ENCODE measurements around the gene YJEFN3.

Gene YJEFN3, protein sequence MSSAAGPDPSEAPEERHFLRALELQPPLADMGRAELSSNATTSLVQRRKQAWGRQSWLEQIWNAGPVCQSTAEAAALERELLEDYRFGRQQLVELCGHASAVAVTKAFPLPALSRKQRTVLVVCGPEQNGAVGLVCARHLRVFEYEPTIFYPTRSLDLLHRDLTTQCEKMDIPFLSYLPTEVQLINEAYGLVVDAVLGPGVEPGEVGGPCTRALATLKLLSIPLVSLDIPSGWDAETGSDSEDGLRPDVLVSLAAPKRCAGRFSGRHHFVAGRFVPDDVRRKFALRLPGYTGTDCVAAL
- total RNA-seq: 2.2 to 2.8 reads per million in 2 donors

DNA sequence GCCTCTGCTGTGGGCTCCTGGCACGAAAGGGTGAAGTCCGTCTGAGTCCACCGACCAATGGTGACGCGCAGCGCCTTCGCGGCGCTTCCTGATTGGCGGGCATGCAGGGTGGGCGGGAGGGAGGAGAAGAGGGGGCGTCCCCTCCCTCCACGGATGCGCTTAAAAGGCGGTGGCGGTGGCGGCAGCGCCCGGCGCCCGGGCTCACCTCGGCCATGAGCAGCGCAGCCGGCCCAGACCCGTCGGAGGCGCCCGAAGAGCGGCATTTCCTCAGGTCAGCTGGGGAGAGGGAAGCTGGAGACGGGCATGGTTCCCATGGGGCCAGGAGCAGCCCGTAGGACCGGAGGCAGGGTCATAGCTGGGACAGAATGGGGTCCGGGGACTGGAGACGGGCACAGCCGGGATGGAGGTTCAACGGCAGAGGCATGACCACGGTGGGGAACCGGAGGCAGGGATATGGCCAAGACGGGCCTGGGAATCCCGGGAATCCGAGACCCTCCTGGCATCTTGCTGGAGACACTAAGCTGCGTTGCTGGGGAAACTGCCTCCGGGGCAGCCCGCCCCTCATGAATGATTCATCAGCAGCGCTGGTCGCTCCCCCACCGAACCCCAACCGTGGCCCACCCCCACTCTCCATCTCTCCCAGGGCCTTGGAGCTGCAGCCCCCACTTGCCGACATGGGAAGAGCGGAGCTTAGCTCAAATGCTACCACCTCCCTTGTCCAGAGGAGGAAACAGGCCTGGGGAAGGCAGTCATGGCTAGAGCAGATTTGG is at the start of gene YJEFN3:
Gene YJEFN3 (plus strand): TSS at position 191 of the 770 bp plus-strand sequence. CDS start 22 bp downstream, at position 213.
- no peak for DNase-seq

- peak in 1 of 5 experiments; percentile 66 for DNase-seq
These were observed 48.0 kb upstream of the YJEFN3 start for GRCh38 chr19:19480688-19481087.

- peak in 1 of 5 experiments; percentile 30 for DNase-seq
These were observed 45.7 kb upstream of the YJEFN3 start for GRCh38 chr19:19482809-19483596.

DNA sequence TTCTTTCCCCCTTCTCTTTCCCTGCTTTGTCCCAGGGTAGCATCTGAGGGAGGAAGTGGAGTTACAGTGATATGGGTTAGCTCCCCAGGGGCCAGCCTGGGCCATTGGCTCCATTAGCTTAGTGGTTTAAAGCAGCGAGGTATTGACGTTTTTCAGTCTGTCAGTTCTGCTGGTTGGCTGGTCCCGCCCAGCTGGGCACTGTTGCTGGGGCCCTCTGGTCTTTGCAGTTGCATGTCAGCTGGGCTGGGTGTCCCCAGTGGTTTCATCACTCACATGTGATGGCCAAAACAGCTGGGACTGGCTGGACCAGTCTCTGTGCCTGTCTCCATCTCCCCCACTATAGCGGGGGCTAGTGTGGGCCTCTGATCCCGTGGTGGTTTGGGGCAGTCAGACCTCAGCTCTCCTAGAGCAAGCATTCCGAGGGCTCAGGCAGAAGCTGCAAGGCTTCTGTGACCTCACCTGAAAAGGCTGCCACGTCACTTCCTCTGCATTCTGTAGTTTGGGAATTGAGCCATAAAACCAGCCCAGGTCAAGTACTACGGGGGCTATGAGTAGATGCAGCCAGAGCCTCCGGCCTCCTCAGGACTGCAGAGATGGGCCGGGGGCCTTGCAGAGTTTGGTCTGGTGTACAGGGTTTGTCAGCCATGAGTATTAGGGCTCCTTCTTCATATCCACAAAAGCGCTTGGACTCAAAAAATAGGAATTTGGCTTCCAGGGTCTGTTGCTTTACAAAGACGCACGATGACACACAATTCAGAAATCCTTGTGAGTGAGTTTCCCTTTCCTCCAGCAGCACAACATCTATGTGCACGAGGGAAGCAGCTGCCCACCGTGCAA is 43.3 kb upstream of the YJEFN3 start:
- DNase-seq: no peak

DNA sequence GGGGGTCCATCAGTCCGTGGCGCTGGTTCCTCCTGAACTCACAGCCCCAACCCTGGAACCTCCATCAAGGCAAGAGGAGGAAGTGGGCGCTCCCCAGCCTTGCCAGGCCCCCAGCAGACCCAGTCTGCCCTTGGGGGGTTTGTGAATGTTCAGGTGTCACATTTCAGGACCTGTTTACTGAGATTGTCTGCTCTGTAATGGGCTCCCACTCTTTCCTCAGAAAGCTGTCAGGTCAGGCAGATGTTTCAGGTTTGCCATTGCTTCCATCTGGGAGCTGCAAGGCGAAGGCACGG is 42.8 kb upstream of the YJEFN3 start:
- DNase-seq: no peak

- DNase-seq: no peak
These were observed 42.2 kb upstream of the YJEFN3 start for GRCh38 chr19:19486343-19487076.

DNA sequence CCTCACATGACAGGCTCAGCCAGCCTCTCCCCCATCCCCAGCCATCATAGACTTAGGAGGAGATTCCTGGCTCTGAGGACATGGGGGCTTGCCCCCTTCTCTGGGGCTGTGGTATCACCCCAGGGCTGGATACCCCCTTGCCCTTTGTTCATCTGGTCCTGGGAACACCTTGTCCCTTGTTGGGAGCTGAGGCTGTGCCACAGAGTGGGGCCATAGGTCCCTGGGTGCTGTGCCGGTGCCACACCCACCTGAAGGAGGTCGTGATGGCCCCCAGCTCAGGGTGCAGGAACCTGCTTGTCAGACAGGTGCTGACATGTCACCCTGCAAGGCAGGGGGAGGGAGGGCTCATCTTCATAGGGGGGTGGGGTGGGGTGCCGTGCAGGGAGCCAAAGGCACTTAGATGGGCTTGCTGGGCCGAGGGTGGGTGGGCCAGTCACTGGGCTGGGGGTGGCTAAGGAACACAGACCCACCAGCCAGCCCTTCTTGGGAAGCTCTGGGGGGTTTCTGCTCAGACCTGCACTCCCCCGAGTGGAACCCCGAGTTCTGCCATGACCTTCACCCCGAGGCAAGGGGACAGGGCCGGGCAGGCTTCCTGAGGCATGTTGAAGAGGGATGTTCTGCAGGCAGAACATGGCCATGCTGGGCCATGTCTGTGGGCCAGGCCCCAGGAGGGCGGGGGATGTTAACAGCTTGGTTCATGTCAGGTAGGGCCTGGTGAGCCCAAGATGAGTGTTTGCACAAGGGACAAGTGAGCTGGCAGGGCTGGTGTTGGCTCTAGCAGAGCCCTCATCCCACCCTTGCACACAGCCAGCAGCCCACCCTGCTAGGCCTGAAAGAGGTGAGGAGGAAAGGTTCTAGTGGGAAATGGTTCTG is 41.4 kb upstream of the YJEFN3 start:
- no peak for DNase-seq

DNA sequence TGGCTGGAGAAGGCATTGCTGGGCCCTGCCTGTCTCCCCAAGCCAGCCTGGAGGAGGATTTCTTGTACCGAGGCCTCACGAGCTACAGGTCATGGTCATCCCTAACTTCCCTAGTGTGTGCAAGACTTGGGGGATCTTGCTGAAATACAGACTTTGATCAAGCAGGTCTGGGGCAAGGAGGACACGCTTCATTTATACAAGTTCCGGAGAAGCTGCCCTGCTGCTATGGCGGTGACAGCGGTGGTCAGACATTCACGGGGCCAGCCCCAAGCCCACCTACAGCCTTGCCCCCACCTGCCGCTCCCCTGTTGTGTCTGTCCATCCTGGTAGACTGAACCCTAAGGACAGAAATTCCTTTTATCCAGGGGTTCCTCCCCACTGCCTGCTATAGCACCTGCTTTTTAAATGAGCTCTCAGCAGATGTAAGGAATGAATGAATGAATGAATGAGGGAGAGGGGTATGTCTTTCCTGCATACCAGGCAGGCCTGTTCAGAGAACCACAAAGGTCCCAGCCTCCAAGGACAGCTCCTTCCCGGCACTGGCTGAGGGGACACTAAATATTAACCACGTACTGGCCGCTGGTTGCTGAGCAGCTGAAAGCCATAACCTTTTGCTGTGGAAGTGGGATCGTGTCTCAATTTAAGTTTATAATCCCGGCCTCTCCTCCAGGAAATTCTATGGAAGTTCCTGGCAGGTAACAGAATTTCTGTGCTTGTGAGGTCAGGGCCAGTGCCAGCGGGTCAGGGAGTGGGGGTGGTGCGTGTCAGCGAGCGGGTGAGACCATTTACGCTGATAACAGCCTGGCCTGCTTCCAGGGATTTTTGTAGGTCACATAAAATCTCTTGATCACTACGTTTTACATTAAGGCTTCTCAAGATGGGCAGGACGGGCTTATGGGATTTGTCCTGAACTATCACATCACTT is 40.5 kb upstream of the YJEFN3 start:
- DNase-seq: no peak

GRCh38 chr19:19488875-19489690 is 39.6 kb upstream of the YJEFN3 start:
- peak; percentile 67 to 99 (median 86) for DNase-seq

DNA sequence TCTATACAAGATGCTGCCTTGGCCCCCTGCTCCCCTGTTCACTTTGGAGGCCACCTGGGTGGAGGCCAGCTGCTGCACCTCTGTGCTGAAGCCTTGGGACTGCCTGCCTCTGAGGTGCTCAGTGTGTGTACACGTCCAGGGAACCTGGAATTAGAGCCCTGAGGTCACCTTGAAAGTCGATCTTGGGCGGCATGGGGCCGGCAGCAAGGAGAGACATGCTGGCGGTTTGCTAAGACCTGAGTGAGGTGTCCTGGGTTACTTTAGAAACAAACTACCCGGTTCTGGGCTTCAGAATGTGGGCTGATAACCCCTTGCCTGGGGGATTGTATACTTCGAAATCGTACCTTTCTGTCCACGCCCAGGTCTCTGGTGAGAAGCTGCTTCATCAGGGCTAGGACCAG is 38.9 kb upstream of the YJEFN3 start:
- DNase-seq: no peak

GRCh38 chr19:19490214-19490968 is 38.3 kb upstream of the YJEFN3 start:
- DNase-seq: peak; percentile 36 to 85 (median 69)

DNA sequence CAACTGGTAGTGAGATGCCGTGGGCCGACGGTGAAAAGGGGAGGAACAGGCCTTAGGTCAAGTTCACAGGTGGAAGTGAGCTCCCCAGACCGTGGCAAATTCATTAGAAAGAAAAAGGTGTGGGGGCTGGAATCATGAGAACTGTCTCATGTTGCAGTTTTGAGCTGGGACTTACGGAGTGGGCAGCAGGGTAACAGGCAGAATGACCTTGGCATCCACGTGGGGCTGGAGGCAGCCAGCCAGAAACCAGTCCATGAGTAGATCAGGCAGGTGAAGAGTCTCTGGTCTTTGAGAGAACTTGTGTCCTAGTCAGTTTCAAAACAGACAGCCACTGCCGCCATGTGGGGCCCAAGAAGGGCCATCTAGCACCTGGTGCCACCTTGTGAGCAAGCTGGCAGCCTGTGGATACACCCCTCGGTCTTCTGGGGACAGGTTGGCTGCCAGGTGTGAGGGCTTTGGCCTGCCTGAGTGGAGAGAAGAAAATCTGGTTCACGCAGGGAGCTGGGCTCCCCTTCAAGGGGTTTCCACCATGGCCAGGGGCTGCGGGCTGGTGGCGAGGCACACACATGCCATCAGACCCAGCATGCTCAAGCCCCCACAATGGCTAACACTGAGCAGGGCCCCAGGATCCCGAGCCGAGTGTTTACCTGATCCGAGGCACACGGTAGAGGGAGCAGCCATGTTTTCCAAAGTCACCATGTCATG is 37.2 kb upstream of the YJEFN3 start:
- DNase-seq: no peak

- DNase-seq: no peak
These were observed 36.6 kb upstream of the YJEFN3 start for GRCh38 chr19:19492026-19492610.

DNA sequence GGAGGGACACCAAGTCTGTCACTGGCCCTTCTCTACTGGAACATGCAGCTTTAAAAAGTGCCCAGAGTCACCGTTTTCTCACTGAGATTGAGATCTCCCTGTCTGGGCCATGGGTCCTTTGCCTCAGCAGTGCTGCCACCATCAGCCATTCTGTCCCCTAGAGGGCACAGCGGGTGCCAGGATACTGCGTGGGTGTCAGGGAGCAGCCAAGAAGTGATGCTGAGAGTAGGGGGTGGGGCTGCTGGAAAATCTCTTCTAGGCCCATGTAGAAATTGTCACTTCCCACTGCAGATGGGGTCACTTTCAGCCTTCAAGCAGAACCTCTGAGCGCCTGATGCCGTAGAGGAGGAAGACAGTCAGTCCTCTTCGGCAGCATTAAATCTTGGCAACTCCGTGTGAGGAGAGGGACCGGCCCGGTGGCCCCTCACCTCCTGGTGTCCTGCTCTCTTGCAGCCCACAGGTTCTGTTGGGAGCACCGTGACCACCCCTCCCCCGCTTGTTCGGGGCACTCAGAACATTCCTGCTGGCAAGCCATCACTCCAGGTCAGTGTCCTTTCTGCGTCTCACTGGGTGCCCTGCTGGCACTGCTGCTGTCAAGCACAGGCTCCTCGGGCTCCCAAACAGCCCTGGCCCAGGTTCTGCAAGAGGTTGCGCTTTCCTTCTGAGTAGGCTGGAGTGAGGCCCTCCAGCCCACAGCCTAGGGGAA is 34.7 kb upstream of the YJEFN3 start:
- no peak for DNase-seq

DNA sequence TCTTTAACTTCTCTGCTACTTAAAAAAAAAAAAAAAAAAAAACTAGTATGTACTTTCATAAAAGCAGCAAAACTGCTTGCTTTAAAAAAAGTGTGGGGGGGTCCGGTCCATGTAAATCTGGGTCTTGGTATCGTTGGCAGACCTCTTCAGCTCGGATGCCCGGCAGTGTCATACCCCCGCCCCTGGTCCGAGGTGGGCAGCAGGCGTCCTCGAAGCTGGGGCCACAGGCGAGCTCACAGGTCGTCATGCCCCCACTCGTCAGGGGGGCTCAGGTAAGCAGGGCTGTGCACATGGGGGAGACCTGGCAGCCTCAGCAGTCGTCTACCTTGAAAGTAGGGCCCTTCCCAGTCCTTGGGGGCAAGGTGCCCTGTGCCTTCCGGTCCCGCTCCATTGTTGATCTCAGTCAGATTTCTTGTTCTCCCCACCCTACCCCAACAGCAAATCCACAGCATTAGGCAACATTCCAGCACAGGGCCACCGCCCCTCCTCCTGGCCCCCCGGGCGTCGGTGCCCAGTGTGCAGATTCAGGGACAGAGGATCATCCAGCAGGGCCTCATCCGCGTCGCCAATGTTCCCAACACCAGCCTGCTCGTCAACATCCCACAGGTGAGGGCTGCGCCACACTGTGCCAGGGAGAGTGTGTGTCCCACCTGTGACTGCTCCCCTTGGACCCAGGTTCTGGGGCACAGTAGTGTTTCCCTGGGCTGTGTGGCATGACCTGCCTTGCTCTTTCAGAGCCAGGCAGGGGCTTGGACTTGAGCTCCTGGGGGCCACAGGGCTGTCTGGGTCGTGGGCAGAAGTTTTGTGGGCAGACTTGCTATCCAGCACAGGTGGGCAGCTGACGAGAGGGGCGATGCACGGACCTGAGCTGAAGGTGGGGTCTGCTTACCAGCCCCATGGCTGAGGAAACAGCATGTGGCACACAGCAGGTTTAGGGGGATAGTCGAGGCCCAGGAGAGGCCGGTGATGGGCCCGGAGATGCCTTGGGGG is 32.8 kb upstream of the YJEFN3 start:
- DNase-seq: no peak
